CD14-positive monocyte (primary cell): ENCODE measurements around the gene ENTREP1. TPM values are rescaled to one million over a fixed set of nuclear protein-coding genes. Genes with fewer than 3 reads are reported as not detected.

Experiments
- DNase-seq, 3 donors: peaks; one replicate each; pipeline ENCODE4 v3.0.0-alpha.2; 2011 to 2022
- H2AFZ ChIP-seq: 2 replicates; pipeline ENCODE4 v1.6.0; 2012; ENCODE audit warnings: mild to moderate bottlenecking, low read depth, low read length, inconsistent platforms; ENCODE audit not compliant: insufficient read depth, poor library complexity, severe bottlenecking
- H3K27ac ChIP-seq, 2 donors: 1 replicate in 1 of 2; 2 replicates in 1 of 2; pipeline ENCODE4 v1.5.1; 2012 to 2013; ENCODE audit warnings: low read length in 2 of 2, control low read depth in 1 of 2, inconsistent platforms in 1 of 2, low read depth in 1 of 2, mild to moderate bottlenecking in 1 of 2
- H3K27me3 ChIP-seq, 2 donors: one replicate each; pipeline versions ENCODE4 v1.6.0 to v1.6.1; 2011 to 2013; ENCODE audit warnings: low read length in 2 of 2; ENCODE audit not compliant: control insufficient read depth in 2 of 2, insufficient read depth in 2 of 2
- H3K36me3 ChIP-seq, 2 donors: replicated peaks in 1 of 2; 1 replicate in 1 of 2; 2 replicates in 1 of 2; pipeline versions ENCODE4 v1.5.1 to v1.6.1; 2012 to 2013; ENCODE audit warnings: low read length in 2 of 2, control low read depth in 1 of 2, inconsistent platforms in 1 of 2, mild to moderate bottlenecking in 1 of 2; ENCODE audit not compliant: insufficient read depth in 2 of 2, control insufficient read depth in 1 of 2
- H3K4me1 ChIP-seq, 2 donors: 1 replicate in 1 of 2; 2 replicates in 1 of 2; pipeline versions ENCODE4 v1.5.1 to v1.6.1; 2012 to 2013; ENCODE audit warnings: low read length in 2 of 2, control low read depth in 1 of 2, inconsistent platforms in 1 of 2, mild to moderate bottlenecking in 1 of 2, moderate library complexity in 1 of 2; ENCODE audit not compliant: insufficient read depth in 2 of 2, control insufficient read depth in 1 of 2
- H3K4me2 ChIP-seq: replicated peaks from 2 replicates; pipeline ENCODE3; 2012; ENCODE audit warnings: low read length, moderate library complexity, mild to moderate bottlenecking; ENCODE audit not compliant: poor library complexity, severe bottlenecking; ENCODE audit errors: extremely low read depth
- H3K4me3 ChIP-seq, 3 experiments: fragments of 200-600 bp in 1 of 3; sonication (generic) in 1 of 3; replicated peaks in 1 of 3; 1 replicate in 2 of 3; 2 replicates in 1 of 3; pipeline ENCODE4 v1.5.1; 2011 to 2013; ENCODE audit warnings: low read length in 3 of 3, mild to moderate bottlenecking in 3 of 3, control low read depth in 2 of 3, low read depth in 2 of 3, inconsistent platforms in 1 of 3, moderate library complexity in 1 of 3
- H3K79me2 ChIP-seq: 2 replicates; pipeline ENCODE4 v1.6.0; 2012; ENCODE audit warnings: mild to moderate bottlenecking, control low read depth, inconsistent platforms, low read length, moderate library complexity; ENCODE audit not compliant: insufficient read depth
- H3K9ac ChIP-seq: 2 replicates; pipeline ENCODE4 v1.6.0; 2017; ENCODE audit warnings: low read length, mild to moderate bottlenecking; ENCODE audit not compliant: insufficient read depth, poor library complexity, severe bottlenecking
- H3K9me3 ChIP-seq, 2 donors: replicated peaks in 1 of 2; 1 replicate in 1 of 2; 2 replicates in 1 of 2; pipeline versions ENCODE4 v1.5.1 to v1.6.1; 2012 to 2013; ENCODE audit warnings: low read length in 2 of 2, control low read depth in 1 of 2; ENCODE audit not compliant: control insufficient read depth in 1 of 2, insufficient read depth in 1 of 2
- H4K20me1 ChIP-seq: 2 replicates; pipeline ENCODE4 v1.6.0; 2012; ENCODE audit warnings: mild to moderate bottlenecking, low read length, control low read depth, moderate library complexity; ENCODE audit not compliant: insufficient read depth
- H3K27ac Mint-ChIP-seq, 7 donors: one replicate each; pipeline ENCODE4 v1.8.0; 2020; ENCODE audit warnings: mild to moderate bottlenecking in 7 of 7, mixed read lengths in 7 of 7, moderate library complexity in 6 of 7, inconsistent platforms in 2 of 7
- H3K27me3 Mint-ChIP-seq, 3 donors: one replicate each; pipeline ENCODE4 v1.8.0; 2021 to 2022; ENCODE audit warnings: low read depth in 3 of 3, mild to moderate bottlenecking in 3 of 3, mixed read lengths in 3 of 3, moderate library complexity in 3 of 3, inconsistent platforms in 1 of 3
- H3K36me3 Mint-ChIP-seq, 2 donors: one replicate each; pipeline ENCODE4 v1.8.0; 2020; ENCODE audit warnings: mixed read lengths in 2 of 2, inconsistent platforms in 1 of 2, mild to moderate bottlenecking in 1 of 2
- H3K4me1 Mint-ChIP-seq: one replicate; pipeline ENCODE4 v1.8.0; 2020; ENCODE audit warnings: mild to moderate bottlenecking, mixed read lengths
- H3K4me3 Mint-ChIP-seq, 2 donors: one replicate each; pipeline ENCODE4 v1.8.0; 2020; ENCODE audit warnings: mild to moderate bottlenecking in 2 of 2, mixed read lengths in 2 of 2, moderate library complexity in 1 of 2
- H3K9me3 Mint-ChIP-seq, 7 donors: one replicate each; pipeline ENCODE4 v1.8.0; 2020 to 2022; ENCODE audit warnings: mixed read lengths in 7 of 7, mild to moderate bottlenecking in 6 of 7, moderate library complexity in 6 of 7, inconsistent platforms in 2 of 7
- WGBS: methylation state at CpG from one replicate; pipeline ENCODE4 v1.1.5; 2013; ENCODE audit warnings: missing lambda C conversion rate; ENCODE audit not compliant: insufficient coverage; 5-methylcytosine and 5-hydroxymethylcytosine counted together
- intact Hi-C, 2 donors: fragments of 100-400 bp; cut with micrococcal nuclease; formaldehyde crosslinking; loops; one replicate each; pipeline versions ENCODE4 v1.15.0 to v1.15.1; 2023
- polyA plus RNA-seq, 3 donors: library from polyadenylated mRNA; depleted of rRNA in 1 of 3; unstranded in 2 of 3; stranded (reverse) in 1 of 3; fragments of 300-500 nt in 2 of 3; fragments of >200 nt in 1 of 3; fragmentation: Illumina TruSeq in 2 of 3; gene quantifications; 1 replicate in 2 of 3; 2 replicates in 1 of 3; pipeline ENCODE4 v1.2.3, GENCODE V29; 2012 to 2021
- TF ChIP-seq, protein P1 (sequence below): fragments of 200-600 bp; IDR thresholded peaks from one replicate; pipeline ENCODE4 v1.8.0; 2022; ENCODE audit warnings: antibody characterized with exemption, mild to moderate bottlenecking

ENTREP1 gene
- polyA plus RNA-seq, 3 donors: not detected

GRCh38 chr9:69370430-69370829 is 45.4 kb downstream of the ENTREP1 start:
- no peaks in the 10 kb centered on the region for H3K4me1 ChIP-seq
- H3K27me3 ChIP-seq: no peaks in the 10 kb centered on the region
- no peaks in the 10 kb centered on the region for H4K20me1 ChIP-seq
- no peaks in the 10 kb centered on the region for H3K36me3 ChIP-seq
- no peak overlapping the region for H3K9ac ChIP-seq
- no peaks in the 10 kb centered on the region for H3K79me2 ChIP-seq
- peaks cover 0 to 3% (median 0%) of the 10 kb centered on the region in 7 donors for H3K9me3 Mint-ChIP-seq
- no peak overlapping the region for H3K4me3 ChIP-seq
- WGBS: no CpG with 5 or more reads among the region's 2 CpGs
- no peak for DNase-seq
- TF ChIP-seq, protein P1, sequence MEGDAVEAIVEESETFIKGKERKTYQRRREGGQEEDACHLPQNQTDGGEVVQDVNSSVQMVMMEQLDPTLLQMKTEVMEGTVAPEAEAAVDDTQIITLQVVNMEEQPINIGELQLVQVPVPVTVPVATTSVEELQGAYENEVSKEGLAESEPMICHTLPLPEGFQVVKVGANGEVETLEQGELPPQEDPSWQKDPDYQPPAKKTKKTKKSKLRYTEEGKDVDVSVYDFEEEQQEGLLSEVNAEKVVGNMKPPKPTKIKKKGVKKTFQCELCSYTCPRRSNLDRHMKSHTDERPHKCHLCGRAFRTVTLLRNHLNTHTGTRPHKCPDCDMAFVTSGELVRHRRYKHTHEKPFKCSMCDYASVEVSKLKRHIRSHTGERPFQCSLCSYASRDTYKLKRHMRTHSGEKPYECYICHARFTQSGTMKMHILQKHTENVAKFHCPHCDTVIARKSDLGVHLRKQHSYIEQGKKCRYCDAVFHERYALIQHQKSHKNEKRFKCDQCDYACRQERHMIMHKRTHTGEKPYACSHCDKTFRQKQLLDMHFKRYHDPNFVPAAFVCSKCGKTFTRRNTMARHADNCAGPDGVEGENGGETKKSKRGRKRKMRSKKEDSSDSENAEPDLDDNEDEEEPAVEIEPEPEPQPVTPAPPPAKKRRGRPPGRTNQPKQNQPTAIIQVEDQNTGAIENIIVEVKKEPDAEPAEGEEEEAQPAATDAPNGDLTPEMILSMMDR: no peak
- no peak overlapping the region for H3K27ac ChIP-seq
- H3K4me2 ChIP-seq: no peak overlapping the region
- H2AFZ ChIP-seq: no peak overlapping the region
- no peak overlapping the region for H3K4me3 Mint-ChIP-seq
- no peaks in the 10 kb centered on the region for H3K9me3 ChIP-seq
- no peaks in the 10 kb centered on the region for H3K36me3 Mint-ChIP-seq
- intact Hi-C loops: no loop called here
- H3K27me3 Mint-ChIP-seq: peaks cover 0 to 2% (median 0%) of the 10 kb centered on the region in 3 donors
- no peak overlapping the region for H3K27ac Mint-ChIP-seq
- no peaks in the 10 kb centered on the region for H3K4me1 Mint-ChIP-seq

DNA sequence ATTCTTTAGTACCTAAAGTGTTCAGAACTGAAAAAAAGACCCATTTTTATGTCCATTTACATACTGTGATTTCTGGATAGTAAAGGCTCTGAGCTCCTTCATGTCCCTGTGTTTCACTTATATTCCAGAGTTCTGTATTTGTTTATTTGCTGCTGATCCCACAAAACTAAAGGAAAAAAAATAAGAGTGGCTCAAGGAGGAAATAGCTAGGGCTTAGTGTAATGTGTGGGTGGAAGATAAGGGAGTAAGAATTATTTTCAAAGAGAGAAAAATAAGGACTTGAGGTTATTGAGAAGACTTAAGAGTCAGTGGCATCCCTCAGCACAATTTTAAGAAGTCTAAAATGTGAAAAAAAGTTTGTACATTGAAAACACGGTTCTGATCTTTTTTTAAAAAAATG is 46.0 kb downstream of the ENTREP1 start:
- no peak for DNase-seq
- H2AFZ ChIP-seq: no peak overlapping the region
- H3K9me3 Mint-ChIP-seq: peaks cover 0 to 3% (median 0%) of the 10 kb centered on the region in 7 donors
- no peak overlapping the region for H3K9ac ChIP-seq
- no peak overlapping the region for H3K4me3 ChIP-seq
- H3K27me3 Mint-ChIP-seq: peaks cover 0 to 2% (median 0%) of the 10 kb centered on the region in 3 donors
- no peaks in the 10 kb centered on the region for H3K36me3 Mint-ChIP-seq
- H4K20me1 ChIP-seq: no peaks in the 10 kb centered on the region
- H3K27ac ChIP-seq: no peak overlapping the region
- no peaks in the 10 kb centered on the region for H3K9me3 ChIP-seq
- no peaks in the 10 kb centered on the region for H3K27me3 ChIP-seq
- H3K27ac Mint-ChIP-seq: no peak overlapping the region
- no peaks in the 10 kb centered on the region for H3K36me3 ChIP-seq
- no peak overlapping the region for H3K4me2 ChIP-seq
- no peaks in the 10 kb centered on the region for H3K4me1 Mint-ChIP-seq
- H3K4me1 ChIP-seq: no peaks in the 10 kb centered on the region
- intact Hi-C loops: no loop called here
- H3K4me3 Mint-ChIP-seq: no peak overlapping the region
- H3K79me2 ChIP-seq: no peaks in the 10 kb centered on the region
- WGBS: no CpG with 5 or more reads among the region's 1 CpG
- TF ChIP-seq, protein P1: no peak
